B cell (primary cell): ENCODE measurements around the gene RALGAPA2. TPM values are rescaled to one million over a fixed set of nuclear protein-coding genes. Genes with fewer than 3 reads are reported as not detected.

ENCODE experiments used
- ATAC-seq: fragments of 200-7000 bp; cut with Tn5 transposase; one replicate; pipeline ENCODE4 v1.10.0; 2021; ENCODE audit warnings: low read depth, mild to moderate bottlenecking, moderate number of reproducible peaks, moderate library complexity
- CTCF ChIA-PET: fragments of 350-600 bp; sonication (Branson Sonifier 250); formaldehyde crosslinking; loops from one replicate; lab custom pipeline; 2021; ENCODE audit warnings: antibody characterized with exemption, inconsistent platforms; lab: Charles Lee
- POLR2A ChIA-PET: fragments of 350-600 bp; sonication (Branson Sonifier 250); formaldehyde crosslinking; loops from one replicate; lab custom pipeline; 2021; ENCODE audit warnings: antibody characterized with exemption; lab: Charles Lee
- DNase-seq: peaks from one replicate; pipeline ENCODE4 v3.0.0; 2013
- H2AFZ ChIP-seq: 2 replicates; pipeline ENCODE4 v1.6.1; 2012; ENCODE audit warnings: mild to moderate bottlenecking, low read depth, low read length; ENCODE audit not compliant: insufficient read depth, poor library complexity, severe bottlenecking
- H3K27ac ChIP-seq, 2 donors: 1 replicate in 1 of 2; 2 replicates in 1 of 2; pipeline ENCODE4 v1.5.1; 2012 to 2013; ENCODE audit warnings: low read length in 2 of 2, mild to moderate bottlenecking in 2 of 2, moderate library complexity in 1 of 2
- H3K27me3 ChIP-seq, 4 experiments: fragments of 200-600 bp in 1 of 4; sonication (generic) in 1 of 4; replicated peaks in 1 of 4; 1 replicate in 2 of 4; 2 replicates in 2 of 4; pipeline versions ENCODE4 v1.6.1 to v1.7.0; 2013 to 2016; ENCODE audit warnings: low read length in 3 of 4, mild to moderate bottlenecking in 2 of 4, mixed read lengths in 1 of 4, moderate library complexity in 1 of 4; ENCODE audit not compliant: insufficient read depth in 4 of 4, control insufficient read depth in 3 of 4; ENCODE audit errors: control extremely low read depth in 1 of 4
- H3K36me3 ChIP-seq, 2 experiments: replicated peaks in 1 of 2; 1 replicate in 1 of 2; 2 replicates in 1 of 2; pipeline versions ENCODE4 v1.6.1 to v1.7.1; 2013; ENCODE audit warnings: low read length in 1 of 2; ENCODE audit not compliant: insufficient read depth in 2 of 2, control insufficient read depth in 1 of 2; ENCODE audit errors: control extremely low read depth in 1 of 2, extremely low read depth in 1 of 2
- H3K4me1 ChIP-seq, 2 donors: fragments of 200-600 bp in 1 of 2; sonication (generic) in 1 of 2; 1 replicate in 1 of 2; 2 replicates in 1 of 2; pipeline versions ENCODE4 v1.5.1 to v1.6.1; 2013 to 2017; ENCODE audit warnings: low read length in 2 of 2; ENCODE audit not compliant: control insufficient read depth in 2 of 2, insufficient read depth in 2 of 2
- H3K4me2 ChIP-seq: replicated peaks from 2 replicates; pipeline ENCODE3; 2012; ENCODE audit warnings: mild to moderate bottlenecking, low read depth, low read length; ENCODE audit not compliant: poor library complexity, severe bottlenecking
- H3K4me3 ChIP-seq, 5 experiments: fragments of 200-600 bp in 1 of 5; sonication (generic) in 1 of 5; 1 replicate in 3 of 5; 2 replicates in 2 of 5; pipeline versions ENCODE4 v1.5.1 to v1.7.0; 2011 to 2016; ENCODE audit warnings: low read length in 4 of 5, mild to moderate bottlenecking in 4 of 5, low read depth in 2 of 5, control low read depth in 1 of 5, moderate library complexity in 1 of 5; ENCODE audit not compliant: insufficient read depth in 1 of 5; ENCODE audit errors: control extremely low read depth in 1 of 5, extremely low read depth in 1 of 5
- H3K79me2 ChIP-seq: fragments of 200-600 bp; sonication (generic); one replicate; pipeline ENCODE4 v1.6.0; 2016; ENCODE audit warnings: low read length; ENCODE audit not compliant: control insufficient read depth, insufficient read depth
- H3K9ac ChIP-seq: fragments of 200-600 bp; sonication (generic); 2 replicates; pipeline ENCODE4 v1.6.1; 2017; ENCODE audit warnings: mild to moderate bottlenecking, low read length, moderate library complexity
- H3K9me3 ChIP-seq, 3 donors: one replicate each; pipeline versions ENCODE4 v1.6.1 to v1.7.1; 2013; ENCODE audit warnings: low read length in 2 of 3; ENCODE audit not compliant: control insufficient read depth in 2 of 3, insufficient read depth in 1 of 3; ENCODE audit errors: control extremely low read depth in 1 of 3
- H4K20me1 ChIP-seq: 2 replicates; pipeline ENCODE4 v1.6.0; 2012; ENCODE audit warnings: mild to moderate bottlenecking, low read length; ENCODE audit not compliant: insufficient read depth, control insufficient read depth, poor library complexity, severe bottlenecking
- H3K27ac Mint-ChIP-seq: one replicate; pipeline ENCODE4 v1.8.0; 2021; ENCODE audit warnings: mixed read lengths
- H3K27me3 Mint-ChIP-seq: one replicate; pipeline ENCODE4 v1.8.0; 2021; ENCODE audit warnings: mixed read lengths
- H3K4me1 Mint-ChIP-seq: one replicate; pipeline ENCODE4 v1.8.0; 2021; ENCODE audit warnings: mixed read lengths
- H3K4me3 Mint-ChIP-seq: one replicate; pipeline ENCODE4 v1.8.0; 2021; ENCODE audit warnings: mixed read lengths
- H3K9me3 Mint-ChIP-seq: one replicate; pipeline ENCODE4 v1.8.0; 2022; ENCODE audit warnings: mixed read lengths; ENCODE audit not compliant: insufficient read depth
- EZH2 ChIP-seq: IDR thresholded peaks from 2 replicates; pipeline ENCODE4 v1.6.1; 2012; ENCODE audit warnings: borderline replicate concordance, low read depth, mild to moderate bottlenecking, moderate library complexity, low read length; ENCODE audit not compliant: insufficient read depth, poor library complexity, severe bottlenecking
- WGBS: methylation state at CpG from one replicate; pipeline ENCODE4 v1.1.5; 2013; ENCODE audit warnings: missing lambda C conversion rate; ENCODE audit not compliant: insufficient coverage; 5-methylcytosine and 5-hydroxymethylcytosine counted together
- intact Hi-C: fragments of 100-400 bp; cut with micrococcal nuclease; formaldehyde crosslinking; loops from one replicate; pipeline ENCODE4 v1.10.0; 2022
- polyA plus RNA-seq: library from polyadenylated mRNA; depleted of rRNA; stranded (reverse); fragments of >200 nt; gene quantifications from 2 replicates; pipeline ENCODE4 v1.2.3, GENCODE V29; 2012
- total RNA-seq, 2 donors: library from RNA; stranded (reverse); fragments of 120-200 nt in 1 of 2; gene quantifications; 1 replicate in 1 of 2; 2 replicates in 1 of 2; pipeline versions ENCODE4 v1.2.3 to v1.2.4, GENCODE V29; 2013 to 2022
- TF ChIP-seq, protein P1 (sequence below): fragments of 200-600 bp; IDR thresholded peaks from one replicate; pipeline ENCODE4 v1.8.0; 2022; ENCODE audit warnings: antibody characterized with exemption, mild to moderate bottlenecking

The RALGAPA2 gene
- total and polyA plus RNA-seq, 2 donors (not counting 1 experiment from before 2014, with no cell fraction given), result 6.4 to 33.1 TPM

DNA sequence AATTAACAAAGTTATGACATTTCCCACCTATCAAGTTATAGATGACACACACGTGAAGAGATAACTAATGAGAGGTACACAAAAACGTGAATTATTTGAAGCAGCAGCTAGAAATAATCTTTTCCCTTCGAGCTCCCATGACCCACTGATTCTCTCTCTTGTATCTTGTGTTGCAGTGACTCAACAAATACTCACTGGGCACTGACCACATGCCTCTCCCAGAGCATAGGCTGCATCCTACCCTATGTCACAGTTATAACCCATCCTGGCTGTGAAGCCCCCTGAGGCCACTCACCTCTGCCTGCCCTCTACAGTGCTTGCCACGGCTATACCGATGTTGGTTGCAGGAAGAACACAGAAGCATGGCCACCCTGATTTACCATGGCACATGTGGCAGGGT lies 252.7 kb downstream of the RALGAPA2 start:
- no peak for ATAC-seq
- WGBS, result 97% methylated on average over 5 of the region's 5 CpGs
- no peaks in the 10 kb centered on the region for H3K27me3 Mint-ChIP-seq
- DNase-seq, result no peak
- H3K27ac ChIP-seq, result no peak overlapping the region
- H3K36me3 ChIP-seq, result peaks cover 0 to 3% of the 10 kb centered on the region in 2 experiments
- no peak overlapping the region for H3K4me3 Mint-ChIP-seq
- H3K9ac ChIP-seq, result no peak overlapping the region
- H3K4me2 ChIP-seq, result no peak overlapping the region
- TF ChIP-seq, protein P1, sequence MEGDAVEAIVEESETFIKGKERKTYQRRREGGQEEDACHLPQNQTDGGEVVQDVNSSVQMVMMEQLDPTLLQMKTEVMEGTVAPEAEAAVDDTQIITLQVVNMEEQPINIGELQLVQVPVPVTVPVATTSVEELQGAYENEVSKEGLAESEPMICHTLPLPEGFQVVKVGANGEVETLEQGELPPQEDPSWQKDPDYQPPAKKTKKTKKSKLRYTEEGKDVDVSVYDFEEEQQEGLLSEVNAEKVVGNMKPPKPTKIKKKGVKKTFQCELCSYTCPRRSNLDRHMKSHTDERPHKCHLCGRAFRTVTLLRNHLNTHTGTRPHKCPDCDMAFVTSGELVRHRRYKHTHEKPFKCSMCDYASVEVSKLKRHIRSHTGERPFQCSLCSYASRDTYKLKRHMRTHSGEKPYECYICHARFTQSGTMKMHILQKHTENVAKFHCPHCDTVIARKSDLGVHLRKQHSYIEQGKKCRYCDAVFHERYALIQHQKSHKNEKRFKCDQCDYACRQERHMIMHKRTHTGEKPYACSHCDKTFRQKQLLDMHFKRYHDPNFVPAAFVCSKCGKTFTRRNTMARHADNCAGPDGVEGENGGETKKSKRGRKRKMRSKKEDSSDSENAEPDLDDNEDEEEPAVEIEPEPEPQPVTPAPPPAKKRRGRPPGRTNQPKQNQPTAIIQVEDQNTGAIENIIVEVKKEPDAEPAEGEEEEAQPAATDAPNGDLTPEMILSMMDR, result no peak
- TF ChIP-seq EZH2, result no peak
- no peaks in the 10 kb centered on the region for H3K9me3 Mint-ChIP-seq
- intact Hi-C loops, result no loop called here
- CTCF ChIA-PET, result interaction anchor here (1.0 kb wide), 1 partner anchor 8 kb away, joined by 3 read pairs; no protein-coding TSS in a partner anchor
- H4K20me1 ChIP-seq, result no peaks in the 10 kb centered on the region
- H3K27ac Mint-ChIP-seq, result no peak overlapping the region
- H3K9me3 ChIP-seq, result peaks cover 0 to 2% (median 0%) of the 10 kb centered on the region in 3 donors
- POLR2A ChIA-PET, result no interaction called here
- H2AFZ ChIP-seq, result no peak overlapping the region
- H3K4me1 ChIP-seq, result peaks cover 11 to 14% of the 10 kb centered on the region in 2 donors
- H3K4me3 ChIP-seq, result no peak overlapping the region
- no peaks in the 10 kb centered on the region for H3K79me2 ChIP-seq
- no peaks in the 10 kb centered on the region for H3K27me3 ChIP-seq
- peaks cover 13% of the 10 kb centered on the region for H3K4me1 Mint-ChIP-seq

DNA sequence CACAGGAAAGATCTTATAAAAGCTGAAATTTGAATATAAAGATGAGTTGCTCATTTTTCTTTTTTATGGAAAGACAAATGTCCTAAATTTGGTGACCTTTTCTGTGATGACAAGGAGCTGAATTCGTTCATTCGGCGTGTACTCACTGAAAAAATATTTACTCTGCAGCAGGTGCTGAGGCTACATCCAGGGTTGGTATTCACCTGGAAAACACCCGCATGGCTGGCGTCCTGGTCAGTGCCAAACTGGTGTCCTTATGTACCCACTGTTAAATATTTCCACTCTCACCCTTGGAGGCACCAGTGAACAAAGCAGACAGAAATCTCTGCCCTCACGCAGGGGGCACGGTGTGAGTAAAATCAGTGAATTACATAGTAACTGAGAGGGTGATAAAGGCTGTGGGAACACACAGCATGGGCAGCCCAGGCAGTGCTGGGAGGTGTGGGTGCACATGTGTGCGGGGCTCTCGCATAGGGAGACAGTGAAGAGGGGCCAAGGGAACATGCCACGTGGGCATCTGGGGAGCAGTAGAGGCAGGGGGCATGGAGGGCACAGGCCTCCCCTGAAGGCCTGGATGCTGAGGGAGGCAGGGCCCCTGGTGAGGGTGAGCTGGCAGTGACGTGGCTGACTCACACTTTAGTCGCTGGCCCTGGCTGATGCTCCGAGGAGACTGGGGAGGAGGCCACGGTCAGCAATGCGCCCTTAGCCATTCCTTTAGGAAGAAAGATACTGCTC lies 254.9 kb downstream of the RALGAPA2 start:
- Histone ChIP-seq H3K27ac (no peak overlapping the region), H3K27me3 (no peaks in the 10 kb centered on the region), H4K20me1 (no peaks in the 10 kb centered on the region), H3K79me2 (no peaks in the 10 kb centered on the region), H3K4me3 (no peak overlapping the region), H3K9ac (no peak overlapping the region), H3K4me2 (no peak overlapping the region), H2AFZ (no peak overlapping the region), H3K4me1 (peaks cover 3 to 4% of the 10 kb centered on the region in 2 donors), H3K9me3 (peaks cover 0 to 3% (median 0%) of the 10 kb centered on the region in 3 donors), H3K36me3 (peaks cover 0 to 7% of the 10 kb centered on the region in 2 experiments)
- Mint-ChIP-seq H3K9me3 (no peaks in the 10 kb centered on the region), H3K27ac (no peak overlapping the region), H3K4me1 (peaks cover 8% of the 10 kb centered on the region), H3K4me3 (no peak overlapping the region), H3K27me3 (no peaks in the 10 kb centered on the region)
- ATAC-seq (no peak), DNase-seq (no peak)
- ChIA-PET POLR2A (no interaction called here), CTCF (no interaction called here)
- TF ChIP-seq, protein P1, result no peak
- TF ChIP-seq EZH2, result no peak
- 97% methylated on average over 15 of the region's 15 CpGs for WGBS
- intact Hi-C loops, result no loop called here
